SK-N-SH (cell line): ENCODE data around the gene SPEF2. TPM values are rescaled to one million over a fixed set of nuclear protein-coding genes. Genes with fewer than 3 reads are reported as not detected.

Source experiments
- CTCF ChIA-PET: fragments of 300-600, 350-600 bp; formaldehyde crosslinking; extraction: SDS; loops from one replicate; lab custom pipeline; 2021; lab: Yijun Ruan, JAX
- POLR2A ChIA-PET: fragments of 350-600 bp; sonication (Branson Sonifier 250); formaldehyde crosslinking; extraction: SDS; loops from one replicate; lab custom pipeline; 2020; ENCODE audit warnings: antibody characterized with exemption, inconsistent platforms; lab: Yijun Ruan, JAX
- DNase-seq: peaks from one replicate; pipeline ENCODE4 v3.0.0; 2012
- H2AFZ ChIP-seq: fragments of 200-600 bp; sonication (generic); 2 replicates; pipeline ENCODE4 v1.8.1; 2016; ENCODE audit warnings: antibody characterized with exemption, mild to moderate bottlenecking, low read depth
- H3F3A ChIP-seq: fragments of 200-600 bp; sonication (generic); replicated peaks from 2 replicates; pipeline ENCODE3; 2016; ENCODE audit warnings: antibody characterized with exemption, mild to moderate bottlenecking; ENCODE audit not compliant: insufficient read depth
- H3K27ac ChIP-seq, 2 experiments: fragments of 200-500 bp in 1 of 2; fragments of 200-600 bp in 1 of 2; sonication (Bioruptor generic) in 1 of 2; sonication (generic), shearing (Covaris generic) in 1 of 2; 2 replicates each; pipeline versions ENCODE4 v1.5.1 to v1.6.1; 2014 to 2016; ENCODE audit warnings: low read depth in 2 of 2, inconsistent platforms in 1 of 2, low read length in 1 of 2, mild to moderate bottlenecking in 1 of 2, mixed read lengths in 1 of 2
- H3K27me3 ChIP-seq: fragments of 200-600 bp; sonication (generic), shearing (Covaris generic); 2 replicates; pipeline ENCODE4 v1.6.1; 2016; ENCODE audit warnings: mixed run types; ENCODE audit not compliant: insufficient read depth
- H3K36me3 ChIP-seq, 2 experiments: fragments of 200-500 bp in 1 of 2; fragments of 200-600 bp in 1 of 2; sonication (Bioruptor generic) in 1 of 2; sonication (generic) in 1 of 2; replicated peaks in 1 of 2; 2 replicates each; pipeline versions ENCODE3 to v1.5.1; 2014 to 2016; ENCODE audit warnings: low read length in 1 of 2, mild to moderate bottlenecking in 1 of 2; ENCODE audit not compliant: insufficient read depth in 2 of 2, control insufficient read depth in 1 of 2
- H3K4me1 ChIP-seq, 2 experiments: fragments of 200-500 bp in 1 of 2; fragments of 200-600 bp in 1 of 2; sonication (Bioruptor generic) in 1 of 2; sonication (generic), shearing (Covaris generic) in 1 of 2; 2 replicates each; pipeline versions ENCODE4 v1.5.1 to v1.6.1; 2014 to 2016; ENCODE audit warnings: low read depth in 1 of 2, low read length in 1 of 2, mixed run types in 1 of 2; ENCODE audit not compliant: insufficient read depth in 2 of 2, control insufficient read depth in 1 of 2
- H3K4me2 ChIP-seq: fragments of 200-600 bp; sonication (generic), shearing (Covaris generic); 2 replicates; pipeline ENCODE4 v1.6.1; 2017; ENCODE audit warnings: mixed run types
- H3K4me3 ChIP-seq, 2 experiments: fragments of 200-500 bp in 1 of 2; fragments of 200-600 bp in 1 of 2; sonication (Bioruptor generic) in 1 of 2; sonication (generic), shearing (Covaris generic) in 1 of 2; 2 replicates each; pipeline versions ENCODE4 v1.5.1 to v1.8.1; 2014 to 2016; ENCODE audit warnings: low read depth in 2 of 2, inconsistent platforms in 1 of 2, low read length in 1 of 2, mild to moderate bottlenecking in 1 of 2, mixed read lengths in 1 of 2, moderate library complexity in 1 of 2
- H3K79me2 ChIP-seq: fragments of 200-600 bp; sonication (generic); 2 replicates; pipeline ENCODE4 v1.8.1; 2017; ENCODE audit warnings: mild to moderate bottlenecking; ENCODE audit not compliant: insufficient read depth
- H3K9ac ChIP-seq: fragments of 200-600 bp; sonication (generic); 2 replicates; pipeline ENCODE4 v1.6.1; 2017; ENCODE audit warnings: mixed run types
- H3K9me2 ChIP-seq: fragments of 200-600 bp; sonication (generic); 2 replicates; pipeline ENCODE4 v1.6.1; 2017; ENCODE audit warnings: mixed run types
- H3K9me3 ChIP-seq: fragments of 200-600 bp; sonication (generic); 2 replicates; pipeline ENCODE4 v1.6.1; 2017; ENCODE audit warnings: mixed run types, mild to moderate bottlenecking, moderate library complexity
- H4K20me1 ChIP-seq: fragments of 200-600 bp; sonication (generic); 2 replicates; pipeline ENCODE4 v1.6.1; 2017; ENCODE audit warnings: mild to moderate bottlenecking, mixed run types; ENCODE audit not compliant: insufficient read depth
- CHD2 ChIP-seq: fragments of 150-350 bp; IDR thresholded peaks from 2 replicates; pipeline ENCODE4 v1.6.1; 2018; ENCODE audit warnings: low read length; ENCODE audit not compliant: partially characterized antibody
- ELF1 ChIP-seq: IDR thresholded peaks from 2 replicates; pipeline ENCODE4 v1.4.0; 2012
- EZH2phosphoT487 ChIP-seq: fragments of 200-600 bp; sonication (generic); IDR thresholded peaks from 2 replicates; pipeline ENCODE4 v1.6.1; 2017; ENCODE audit warnings: low read depth, mixed run types, mild to moderate bottlenecking, antibody characterized with exemption, moderate library complexity, borderline replicate concordance
- FOSL2 ChIP-seq: IDR thresholded peaks from 2 replicates; pipeline ENCODE4 v1.4.0; 2012; ENCODE audit warnings: low read depth, mild to moderate bottlenecking, moderate library complexity, borderline replicate concordance
- GATA2 ChIP-seq: sonication (generic); formaldehyde crosslinking; IDR thresholded peaks from 2 replicates; pipeline ENCODE4 v1.5.0; 2020; ENCODE audit warnings: mild to moderate bottlenecking, missing genetic modification reagents
- IRF3 ChIP-seq: fragments of 150-350 bp; IDR thresholded peaks from 2 replicates; pipeline ENCODE4 v1.6.1; 2016; ENCODE audit warnings: mild to moderate bottlenecking, low read depth, low read length
- MAX ChIP-seq: IDR thresholded peaks from 2 replicates; pipeline ENCODE4 v1.4.0; 2012; ENCODE audit warnings: low read depth
- MEF2A ChIP-seq: IDR thresholded peaks from 2 replicates; pipeline ENCODE4 v1.4.0; 2012; ENCODE audit warnings: low read depth, borderline replicate concordance
- NFIC ChIP-seq: IDR thresholded peaks from 2 replicates; pipeline ENCODE4 v1.4.0; 2012; ENCODE audit warnings: borderline replicate concordance
- PBX3 ChIP-seq: IDR thresholded peaks from 2 replicates; pipeline ENCODE4; 2012
- POLR2AphosphoS5 ChIP-seq: IDR thresholded peaks from 2 replicates; pipeline ENCODE4 v1.6.1; 2012; ENCODE audit warnings: low read depth, low read length
- RCOR1 ChIP-seq: fragments of 150-350 bp; IDR thresholded peaks from 2 replicates; pipeline ENCODE4 v1.6.1; 2017; ENCODE audit warnings: antibody characterized with exemption, low read length
- REST ChIP-seq: IDR thresholded peaks from 2 replicates; pipeline ENCODE4 v1.6.1; 2012; ENCODE audit warnings: mild to moderate bottlenecking, low read depth, low read length, moderate library complexity
- RFX5 ChIP-seq: IDR thresholded peaks from 2 replicates; pipeline ENCODE4 v1.6.1; 2012; ENCODE audit warnings: mild to moderate bottlenecking, improper control_type of control experiment, low read length
- RXRA ChIP-seq: IDR thresholded peaks from 2 replicates; pipeline ENCODE4 v1.4.0; 2012; ENCODE audit warnings: low read depth, mild to moderate bottlenecking, borderline replicate concordance
- SIN3A ChIP-seq: IDR thresholded peaks from 2 replicates; pipeline ENCODE4 v1.6.1; 2012; ENCODE audit warnings: low read depth, mild to moderate bottlenecking, low read length, moderate library complexity, borderline replicate concordance
- SMC3 ChIP-seq: IDR thresholded peaks from 2 replicates; pipeline ENCODE4 v1.6.1; 2012; ENCODE audit warnings: low read depth, low read length, improper control_type of control experiment
- TCF12 ChIP-seq: IDR thresholded peaks from 2 replicates; pipeline ENCODE4 v1.4.0; 2012
- USF1 ChIP-seq: IDR thresholded peaks from 2 replicates; pipeline ENCODE4 v1.4.0; 2012; ENCODE audit warnings: low read depth, borderline replicate concordance
- YY1 ChIP-seq: IDR thresholded peaks from 2 replicates; pipeline ENCODE4 v1.4.0; 2012; ENCODE audit warnings: low read depth, mild to moderate bottlenecking
- WGBS: methylation state at CpG from one replicate; pipeline ENCODE4 v1.1.6; 2017; ENCODE audit warnings: low lambda C conversion rate; 5-methylcytosine and 5-hydroxymethylcytosine counted together
- polyA plus RNA-seq, 3 experiments: library from polyadenylated mRNA; depleted of rRNA; stranded (reverse); fragments of >200 nt; gene quantifications; 2 replicates each; pipeline ENCODE4 v1.2.3, GENCODE V29; 2012

SPEF2 gene
- polyA plus RNA-seq, 1 of the 3 experiments (the other 2 are of a cell fraction): 1.6 TPM

GRCh38 chr5:35626108-35626507, 8.4 kb downstream of the SPEF2 start (continued):
- TF ChIP-seq GATA2 (CRISPR knock-in tag) (no peak), RCOR1 (no peak), SMC3 (no peak), POLR2AphosphoS5 (no peak)

- 96% methylated on average over 1 of the region's 1 CpG for WGBS
- ChIA-PET CTCF (interaction anchor here (0.7 to 4.1 kb wide), 4 partner anchors 9 to 298 kb away, joined by 3 to 16 read pairs (median 6); partner anchors contain the start of gene SPEF2), POLR2A (no interaction called here)
- DNase-seq: no peak
- H3K4me1 ChIP-seq: no peaks in the 10 kb centered on the region
- no peak overlapping the region for H3K4me3 ChIP-seq
- peak overlapping the region in 1 of 2 experiments; percentile 30; a peak in 1 of 4 replicates for H3K27ac ChIP-seq
- H3K9me3 ChIP-seq: no peaks in the 10 kb centered on the region
- no peaks in the 10 kb centered on the region for H3K27me3 ChIP-seq
- no peaks in the 10 kb centered on the region for H3F3A ChIP-seq
- H3K4me2 ChIP-seq: no peak overlapping the region
- H4K20me1 ChIP-seq: no peaks in the 10 kb centered on the region
- no peaks in the 10 kb centered on the region for H3K79me2 ChIP-seq
- no peak overlapping the region for H3K9ac ChIP-seq
- H3K9me2 ChIP-seq: no peaks in the 10 kb centered on the region
- TF ChIP-seq USF1 (no peak), FOSL2 (no peak), NFIC (no peak), MEF2A (no peak), TCF12 (no peak), RCOR1 (no peak), RXRA (no peak), RFX5 (no peak), GATA2 (CRISPR knock-in tag) (no peak), POLR2AphosphoS5 (no peak), PBX3 (no peak), SIN3A (no peak), YY1 (no peak), ELF1 (no peak), MAX (no peak), IRF3 (no peak), CHD2 (no peak), EZH2phosphoT487 (no peak), REST (no peak), SMC3 (no peak)
- H2AFZ ChIP-seq: no peak overlapping the region
- no peaks in the 10 kb centered on the region for H3K36me3 ChIP-seq
Measured at GRCh38 chr5:35626553-35626952, 8.9 kb downstream of the SPEF2 start.
